ENCODE results near the gene FRMPD4.

The FRMPD4 gene

DNA sequence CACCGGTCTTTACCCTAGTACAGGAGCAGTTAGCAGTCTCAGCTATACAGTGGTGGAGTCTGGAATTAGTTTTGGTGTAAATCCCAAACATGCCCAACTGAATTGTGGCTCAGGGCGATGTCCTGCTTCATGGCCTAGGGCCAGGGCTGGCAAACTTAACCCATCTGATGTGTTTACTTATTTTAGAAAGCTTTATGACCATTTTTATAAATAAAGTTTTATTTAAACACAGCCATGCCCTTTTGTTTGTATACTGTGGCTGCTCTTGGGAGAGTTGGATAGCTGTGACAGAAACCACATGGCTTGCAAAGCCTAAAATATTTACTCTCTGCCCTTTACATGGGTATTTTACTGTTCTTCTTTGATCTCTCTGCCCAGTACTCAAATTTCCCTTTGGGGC, 7.1 kb downstream of the FRMPD4 start:
- H3K9ac ChIP-seq (ENCODE audit: low read depth, low read length, poor library complexity, severe bottlenecking): no peak overlapping the region
- no peak overlapping the region for H2AFZ ChIP-seq (ENCODE audit: low read length)
- H3K4me2 ChIP-seq (ENCODE audit: low read depth, low read length, poor library complexity, severe bottlenecking): no peak overlapping the region
- no peaks in the 10 kb centered on the region for H4K20me1 ChIP-seq (ENCODE audit: insufficient read depth, low read length, poor library complexity, severe bottlenecking)
- no peaks in the 10 kb centered on the region for H3K36me3 ChIP-seq (ENCODE audit: insufficient read depth, low read length)
- H3K9me2 ChIP-seq (replicated peaks; ENCODE audit: low read depth, low read length): no peaks in the 10 kb centered on the region
- H3K79me2 ChIP-seq (ENCODE audit: insufficient read depth, low read length): no peaks in the 10 kb centered on the region
- no peaks in the 10 kb centered on the region for H3K9me3 ChIP-seq (ENCODE audit: insufficient read depth, low read depth, low read length)
- TF ChIP-seq, protein P1, sequence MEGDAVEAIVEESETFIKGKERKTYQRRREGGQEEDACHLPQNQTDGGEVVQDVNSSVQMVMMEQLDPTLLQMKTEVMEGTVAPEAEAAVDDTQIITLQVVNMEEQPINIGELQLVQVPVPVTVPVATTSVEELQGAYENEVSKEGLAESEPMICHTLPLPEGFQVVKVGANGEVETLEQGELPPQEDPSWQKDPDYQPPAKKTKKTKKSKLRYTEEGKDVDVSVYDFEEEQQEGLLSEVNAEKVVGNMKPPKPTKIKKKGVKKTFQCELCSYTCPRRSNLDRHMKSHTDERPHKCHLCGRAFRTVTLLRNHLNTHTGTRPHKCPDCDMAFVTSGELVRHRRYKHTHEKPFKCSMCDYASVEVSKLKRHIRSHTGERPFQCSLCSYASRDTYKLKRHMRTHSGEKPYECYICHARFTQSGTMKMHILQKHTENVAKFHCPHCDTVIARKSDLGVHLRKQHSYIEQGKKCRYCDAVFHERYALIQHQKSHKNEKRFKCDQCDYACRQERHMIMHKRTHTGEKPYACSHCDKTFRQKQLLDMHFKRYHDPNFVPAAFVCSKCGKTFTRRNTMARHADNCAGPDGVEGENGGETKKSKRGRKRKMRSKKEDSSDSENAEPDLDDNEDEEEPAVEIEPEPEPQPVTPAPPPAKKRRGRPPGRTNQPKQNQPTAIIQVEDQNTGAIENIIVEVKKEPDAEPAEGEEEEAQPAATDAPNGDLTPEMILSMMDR (conservative IDR thresholded peaks at IDR 0.05; ENCODE audit: low read length): no peak
- TF ChIP-seq EZH2phosphoT487 (IDR thresholded peaks at IDR 0.05; ENCODE audit: borderline replicate concordance): no peak
- no peaks in the 10 kb centered on the region for H3F3A ChIP-seq (ENCODE audit: low read depth)
- no peaks in the 10 kb centered on the region for H3K4me1 ChIP-seq (ENCODE audit: insufficient read depth, low read length, poor library complexity, severe bottlenecking)
- H3K4me3 ChIP-seq (ENCODE audit: low read length, poor library complexity, severe bottlenecking): no peak overlapping the region
- no peaks in the 10 kb centered on the region for H3K27me3 ChIP-seq (ENCODE audit: insufficient read depth, low read length, poor library complexity, severe bottlenecking)

- no peak overlapping the region for H3K4me3 ChIP-seq (ENCODE audit: low read length, poor library complexity, severe bottlenecking)
- H4K20me1 ChIP-seq (ENCODE audit: insufficient read depth, low read length, poor library complexity, severe bottlenecking): no peaks in the 10 kb centered on the region
- H3F3A ChIP-seq (ENCODE audit: low read depth): no peaks in the 10 kb centered on the region
- H3K9me3 ChIP-seq (ENCODE audit: insufficient read depth, low read depth, low read length): no peaks in the 10 kb centered on the region
- no peak overlapping the region for H2AFZ ChIP-seq (ENCODE audit: low read length)
- H3K79me2 ChIP-seq (ENCODE audit: insufficient read depth, low read length): no peaks in the 10 kb centered on the region
- H3K4me2 ChIP-seq (ENCODE audit: low read depth, low read length, poor library complexity, severe bottlenecking): no peak overlapping the region
- H3K4me1 ChIP-seq (ENCODE audit: insufficient read depth, low read length, poor library complexity, severe bottlenecking): no peaks in the 10 kb centered on the region
- H3K36me3 ChIP-seq (ENCODE audit: insufficient read depth, low read length): no peaks in the 10 kb centered on the region
- TF ChIP-seq EZH2phosphoT487 (IDR thresholded peaks at IDR 0.05; ENCODE audit: borderline replicate concordance): no peak
- TF ChIP-seq, protein P1 (conservative IDR thresholded peaks at IDR 0.05; ENCODE audit: low read length): no peak
- no peaks in the 10 kb centered on the region for H3K27me3 ChIP-seq (ENCODE audit: insufficient read depth, low read length, poor library complexity, severe bottlenecking)
- H3K9ac ChIP-seq (ENCODE audit: low read depth, low read length, poor library complexity, severe bottlenecking): no peak overlapping the region
- H3K9me2 ChIP-seq (replicated peaks; ENCODE audit: low read depth, low read length): no peaks in the 10 kb centered on the region
Measured at GRCh38 chrX:12149670-12150407, 11.6 kb downstream of the FRMPD4 start.

- no peaks in the 10 kb centered on the region for H3K4me1 ChIP-seq (ENCODE audit: insufficient read depth, low read length, poor library complexity, severe bottlenecking)
- TF ChIP-seq, protein P1 (conservative IDR thresholded peaks at IDR 0.05; ENCODE audit: low read length): no peak
- TF ChIP-seq EZH2phosphoT487 (IDR thresholded peaks at IDR 0.05; ENCODE audit: borderline replicate concordance): no peak
- H3K4me2 ChIP-seq (ENCODE audit: low read depth, low read length, poor library complexity, severe bottlenecking): no peak overlapping the region
- no peaks in the 10 kb centered on the region for H3K27me3 ChIP-seq (ENCODE audit: insufficient read depth, low read length, poor library complexity, severe bottlenecking)
- H3K9me3 ChIP-seq (ENCODE audit: insufficient read depth, low read depth, low read length): no peaks in the 10 kb centered on the region
- no peaks in the 10 kb centered on the region for H3K9me2 ChIP-seq (replicated peaks; ENCODE audit: low read depth, low read length)
- no peak overlapping the region for H2AFZ ChIP-seq (ENCODE audit: low read length)
- no peak overlapping the region for H3K4me3 ChIP-seq (ENCODE audit: low read length, poor library complexity, severe bottlenecking)
- no peaks in the 10 kb centered on the region for H3K79me2 ChIP-seq (ENCODE audit: insufficient read depth, low read length)
- no peaks in the 10 kb centered on the region for H4K20me1 ChIP-seq (ENCODE audit: insufficient read depth, low read length, poor library complexity, severe bottlenecking)
- H3K9ac ChIP-seq (ENCODE audit: low read depth, low read length, poor library complexity, severe bottlenecking): no peak overlapping the region
- no peaks in the 10 kb centered on the region for H3F3A ChIP-seq (ENCODE audit: low read depth)
- no peaks in the 10 kb centered on the region for H3K36me3 ChIP-seq (ENCODE audit: insufficient read depth, low read length)
Measured at GRCh38 chrX:12153317-12153716, 15.0 kb downstream of the FRMPD4 start.
